Measurements from ENCODE around the gene BCAP31.
A peak's percentile ranks its signal among the peaks of the same experiment; 100 is the strongest.
"Not testable (repeated sequence)": the region's sequence is repeated elsewhere in the genome, so short reads cannot be mapped to it uniquely, and the experiment has no call there.

The BCAP31 gene

DNA sequence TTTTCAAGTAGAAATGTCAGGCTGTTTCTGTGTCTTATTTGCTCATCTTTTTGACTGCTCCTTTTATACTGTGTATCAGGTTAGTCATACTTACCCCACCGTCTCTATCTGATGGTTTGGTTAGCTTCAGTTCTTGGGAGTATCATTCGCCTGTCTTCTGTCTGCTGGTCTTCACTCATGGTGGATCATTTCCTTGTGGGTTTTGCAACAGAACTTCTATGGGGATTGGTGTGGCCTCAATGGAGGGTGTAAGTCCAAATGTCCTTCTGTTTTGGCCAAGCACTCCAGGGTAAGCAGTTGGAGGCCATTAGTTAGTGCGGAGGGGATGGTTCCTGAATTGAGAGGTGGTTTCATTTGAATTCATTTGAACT, 7.6 kb upstream of the BCAP31 start:
- TF ChIP-seq ZFX (IDR thresholded peaks at IDR 0.05): no peak
- TF ChIP-seq, protein P1, sequence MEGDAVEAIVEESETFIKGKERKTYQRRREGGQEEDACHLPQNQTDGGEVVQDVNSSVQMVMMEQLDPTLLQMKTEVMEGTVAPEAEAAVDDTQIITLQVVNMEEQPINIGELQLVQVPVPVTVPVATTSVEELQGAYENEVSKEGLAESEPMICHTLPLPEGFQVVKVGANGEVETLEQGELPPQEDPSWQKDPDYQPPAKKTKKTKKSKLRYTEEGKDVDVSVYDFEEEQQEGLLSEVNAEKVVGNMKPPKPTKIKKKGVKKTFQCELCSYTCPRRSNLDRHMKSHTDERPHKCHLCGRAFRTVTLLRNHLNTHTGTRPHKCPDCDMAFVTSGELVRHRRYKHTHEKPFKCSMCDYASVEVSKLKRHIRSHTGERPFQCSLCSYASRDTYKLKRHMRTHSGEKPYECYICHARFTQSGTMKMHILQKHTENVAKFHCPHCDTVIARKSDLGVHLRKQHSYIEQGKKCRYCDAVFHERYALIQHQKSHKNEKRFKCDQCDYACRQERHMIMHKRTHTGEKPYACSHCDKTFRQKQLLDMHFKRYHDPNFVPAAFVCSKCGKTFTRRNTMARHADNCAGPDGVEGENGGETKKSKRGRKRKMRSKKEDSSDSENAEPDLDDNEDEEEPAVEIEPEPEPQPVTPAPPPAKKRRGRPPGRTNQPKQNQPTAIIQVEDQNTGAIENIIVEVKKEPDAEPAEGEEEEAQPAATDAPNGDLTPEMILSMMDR (conservative IDR thresholded peaks at IDR 0.05): no peak
- no peak overlapping the region for H3K27ac ChIP-seq

DNA sequence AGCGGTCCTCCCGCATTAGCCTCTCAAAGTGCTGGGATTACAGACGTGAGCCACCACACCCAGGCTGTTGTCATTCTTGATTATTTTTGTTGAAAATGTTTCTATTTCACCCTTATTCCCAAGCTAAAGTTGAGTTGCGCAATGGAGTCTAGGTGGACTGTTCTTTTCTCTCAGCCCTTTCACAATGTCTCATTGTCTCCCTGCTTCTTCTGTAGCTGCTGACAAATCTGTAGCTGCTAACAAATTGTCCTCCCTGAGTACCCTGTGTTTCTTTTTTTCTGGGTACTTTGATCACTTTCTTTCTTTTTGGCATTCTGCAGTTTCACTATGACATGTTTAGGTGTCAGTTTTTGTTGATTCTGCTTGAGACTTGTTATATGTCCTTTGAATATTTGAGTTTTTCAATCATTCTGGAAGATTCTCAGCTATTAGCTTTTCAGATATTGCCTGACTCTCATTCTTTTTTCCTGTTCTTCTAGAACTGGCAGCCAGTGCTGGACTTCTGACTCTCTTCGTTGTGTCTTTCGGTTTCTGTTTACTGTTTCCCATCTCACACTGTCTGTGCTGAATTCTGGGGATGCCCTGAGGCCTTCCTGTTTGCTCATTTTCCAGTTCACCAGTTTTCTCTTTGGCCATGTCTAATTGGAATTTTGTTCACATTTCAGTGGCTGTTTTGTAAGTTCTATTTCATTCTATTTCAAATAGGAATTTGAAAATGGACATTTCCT, 7.1 kb upstream of the BCAP31 start:
- no peak overlapping the region for H3K27ac ChIP-seq
- no peak for TF ChIP-seq ZFX (IDR thresholded peaks at IDR 0.05)
- TF ChIP-seq, protein P1 (conservative IDR thresholded peaks at IDR 0.05): no peak

DNA sequence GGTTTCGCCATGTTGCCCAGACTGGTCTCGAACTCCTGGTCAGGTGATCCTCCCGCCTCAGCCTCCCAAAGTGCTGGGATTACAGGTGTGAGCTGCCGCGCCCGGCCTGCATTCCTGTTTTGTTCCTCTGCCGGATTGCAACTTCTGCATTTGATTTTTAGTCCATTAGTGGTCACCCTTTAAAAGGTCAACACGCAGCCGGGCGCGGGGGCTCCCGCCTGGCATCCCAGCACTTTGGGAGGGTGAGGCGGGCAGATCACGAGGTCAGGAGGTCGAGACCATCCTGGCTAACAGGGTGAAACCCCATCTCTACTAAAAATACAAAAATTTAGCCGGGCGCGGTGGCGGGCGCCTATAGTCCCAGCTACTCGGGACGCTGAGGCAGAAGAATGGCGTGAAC, 5.9 kb upstream of the BCAP31 start:
- not testable (repeated sequence) for H3K27ac ChIP-seq

DNA sequence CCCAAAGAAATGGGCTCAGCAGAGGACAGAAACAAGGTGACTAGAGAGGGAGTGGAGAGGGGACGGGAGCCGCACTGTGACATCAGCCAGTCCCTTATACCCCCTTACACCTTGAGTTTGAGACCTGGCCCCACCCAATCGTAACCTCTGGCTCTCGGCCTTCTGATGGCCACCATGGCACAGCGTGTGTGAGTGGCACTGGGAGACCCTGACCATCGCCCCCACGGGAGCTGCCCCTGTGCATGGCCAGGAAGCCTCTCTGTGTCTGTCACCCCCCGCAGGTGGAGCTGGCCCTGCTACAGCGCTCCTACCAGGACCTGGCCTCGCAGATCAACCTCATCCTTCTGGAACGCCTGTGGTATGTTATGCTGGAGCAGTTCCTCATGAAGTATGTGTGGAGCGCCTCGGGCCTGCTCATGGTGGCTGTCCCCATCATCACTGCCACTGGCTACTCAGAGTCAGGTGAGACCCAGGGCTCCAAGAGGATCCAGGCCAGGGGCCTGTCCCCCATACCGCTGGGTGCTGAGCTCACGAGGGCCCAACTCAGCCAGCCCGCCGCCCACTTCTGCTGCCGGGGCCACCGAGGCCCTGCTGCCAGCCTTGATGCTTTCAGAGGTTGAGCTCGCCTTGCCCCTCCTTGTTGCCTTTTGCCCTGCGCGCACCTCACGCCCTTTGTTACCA, 4.9 kb upstream of the BCAP31 start:
- TF ChIP-seq, protein P1 (conservative IDR thresholded peaks at IDR 0.05): no peak
- TF ChIP-seq ZFX (IDR thresholded peaks at IDR 0.05): no peak
- peak overlapping the region; percentile 95 for H3K27ac ChIP-seq

DNA sequence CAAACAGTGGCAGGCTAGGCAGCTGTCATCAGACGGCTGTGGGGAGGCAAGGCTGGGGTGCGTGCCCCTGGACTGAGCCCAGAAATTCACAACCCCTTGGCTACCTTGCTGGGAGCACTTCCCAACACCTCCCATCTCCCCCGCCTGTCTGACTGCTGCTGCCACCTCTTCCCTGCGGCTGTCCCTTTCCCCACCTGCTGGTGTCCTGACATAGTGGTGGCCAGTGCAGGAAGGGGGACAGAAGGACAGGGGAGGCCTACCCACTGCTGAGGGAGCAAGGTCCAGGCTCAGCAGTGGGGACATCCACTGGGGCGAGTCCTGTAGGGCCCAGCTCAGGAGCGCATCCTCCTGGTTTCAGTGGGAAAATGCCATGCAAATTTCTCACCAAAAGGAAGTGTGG, 3.9 kb upstream of the BCAP31 start:
- TF ChIP-seq, protein P1 (conservative IDR thresholded peaks at IDR 0.05): no peak; the same call in 1 of the 2 replicates
- TF ChIP-seq ZFX (IDR thresholded peaks at IDR 0.05): no peak
- peak overlapping the region; percentile 95 for H3K27ac ChIP-seq

DNA sequence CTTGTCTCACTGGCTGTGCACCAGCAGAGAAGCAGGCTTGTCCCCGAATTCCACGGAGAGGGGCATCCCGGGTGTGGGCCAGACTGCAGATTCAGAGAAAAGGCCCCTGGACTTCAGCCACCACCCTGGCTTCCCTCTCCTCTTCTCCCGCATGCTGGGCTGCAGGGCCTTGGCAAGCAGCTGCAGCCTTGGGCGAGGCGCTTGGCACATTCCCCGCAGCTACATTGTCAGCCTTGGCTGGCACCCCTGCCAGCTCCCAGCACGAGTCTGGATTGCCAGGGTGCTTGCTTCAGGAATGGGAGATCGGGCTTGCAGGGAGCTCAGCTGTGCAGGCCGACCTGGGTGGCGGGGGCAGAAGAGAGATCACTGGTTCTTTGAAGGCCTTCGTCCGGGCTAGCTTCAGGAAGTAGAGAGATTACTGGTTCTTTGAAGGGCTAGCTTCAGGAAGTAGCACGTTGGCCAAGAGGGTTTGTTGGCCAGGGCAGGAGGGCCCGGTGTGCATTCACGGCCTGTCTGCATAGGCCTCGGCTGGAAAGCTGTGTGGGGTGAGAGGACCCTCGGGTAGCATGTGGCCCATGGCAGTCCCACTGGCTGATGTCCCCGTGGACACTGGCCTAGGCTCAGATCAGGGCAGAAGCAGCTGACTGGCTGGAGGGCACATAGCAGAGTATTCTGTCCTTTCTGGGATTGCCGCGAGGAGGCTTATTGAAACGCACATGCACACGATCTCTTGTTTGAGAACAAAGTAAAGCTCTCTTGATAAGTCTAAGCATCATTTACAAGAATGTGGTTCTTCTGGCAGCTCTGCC, 3.1 kb upstream of the BCAP31 start:
- peak overlapping the region; percentile 95 for H3K27ac ChIP-seq
- TF ChIP-seq ZFX (IDR thresholded peaks at IDR 0.05): peak; percentile 23; the same call in 1 of the 2 replicates
- TF ChIP-seq, protein P1 (conservative IDR thresholded peaks at IDR 0.05): no peak

DNA sequence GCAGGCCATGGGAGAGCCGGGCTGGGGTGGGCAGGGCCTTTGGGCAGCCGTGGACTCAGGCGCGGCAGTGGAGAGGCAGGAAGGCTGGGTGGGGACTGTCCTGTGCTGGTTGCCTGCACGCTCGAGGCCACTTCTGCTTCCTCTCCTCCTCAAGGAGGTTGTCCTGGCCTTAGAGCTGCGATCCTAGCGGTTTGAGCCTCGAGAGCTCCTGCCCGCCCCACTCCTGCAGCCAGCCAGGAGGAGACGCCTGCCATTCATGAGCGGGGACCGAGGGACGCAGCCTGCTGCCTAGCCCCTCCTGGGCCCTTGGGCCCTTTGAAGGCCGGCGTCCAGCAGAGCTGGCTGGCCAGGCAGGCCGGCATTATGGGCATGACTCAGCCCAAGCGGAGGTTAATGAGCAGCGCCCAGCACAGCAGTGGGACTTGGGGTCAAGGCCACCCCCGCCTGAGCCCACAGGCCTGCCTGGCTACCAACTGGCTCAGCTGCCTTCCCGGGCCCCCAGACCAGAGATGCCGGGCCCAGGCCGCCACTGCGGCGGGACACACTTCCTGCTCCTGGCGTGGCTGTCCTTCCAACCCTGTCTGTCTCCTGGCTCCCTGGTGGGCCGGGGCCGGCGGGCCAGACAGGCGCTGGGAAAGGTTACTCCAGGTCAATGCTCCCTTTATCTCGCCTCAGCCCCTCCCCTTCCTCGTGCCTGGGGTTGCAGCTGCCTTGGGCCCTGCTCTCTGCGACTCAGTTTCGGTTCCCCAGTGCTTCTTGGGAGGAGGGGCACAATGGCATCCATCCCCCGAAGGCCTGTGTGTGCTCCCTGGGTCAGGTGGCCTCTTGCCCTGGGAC, 2.3 kb upstream of the BCAP31 start:
- peak overlapping the region; percentile 95 for H3K27ac ChIP-seq
- TF ChIP-seq, protein P1 (conservative IDR thresholded peaks at IDR 0.05): no peak
- TF ChIP-seq ZFX (IDR thresholded peaks at IDR 0.05): no peak
